HG03066 (cell line): ENCODE measurements around the gene CDC14B.
A peak's percentile ranks its signal among the peaks of the same experiment; 100 is the strongest.

Source experiments
- ATAC-seq: cut with Tn5 transposase; IDR thresholded peaks from one replicate; pipeline ENCODE4 v1.9.1; 2021; ENCODE audit warnings: low read depth; ENCODE audit not compliant: unreplicated experiment

Gene CDC14B

DNA sequence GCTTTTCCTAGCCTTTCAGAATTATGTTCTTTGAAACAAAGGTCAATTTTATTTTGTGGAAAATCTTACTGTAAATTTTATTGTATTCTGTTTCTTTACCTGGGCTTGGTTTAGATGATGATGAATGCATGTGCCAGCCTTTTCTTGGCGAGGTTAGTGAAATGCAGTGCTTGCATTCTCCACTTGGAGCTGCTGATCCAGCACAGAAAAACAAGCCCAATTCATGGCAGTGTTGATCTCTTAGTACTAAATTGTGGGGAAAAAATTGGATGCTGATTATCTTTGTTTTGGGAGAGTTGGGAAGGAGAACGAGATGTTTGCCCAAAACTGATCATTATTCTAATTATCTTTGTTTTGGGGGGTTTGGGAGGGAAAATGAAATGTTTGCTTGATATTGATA, 166.0 kb downstream of the CDC14B start:
- no peak for ATAC-seq

- peak; percentile 1 for ATAC-seq
Measured at GRCh38 chr9:96450613-96451528, 168.8 kb downstream of the CDC14B start.
